ENCODE data around the gene SLIT1.

The SLIT1 gene

DNA sequence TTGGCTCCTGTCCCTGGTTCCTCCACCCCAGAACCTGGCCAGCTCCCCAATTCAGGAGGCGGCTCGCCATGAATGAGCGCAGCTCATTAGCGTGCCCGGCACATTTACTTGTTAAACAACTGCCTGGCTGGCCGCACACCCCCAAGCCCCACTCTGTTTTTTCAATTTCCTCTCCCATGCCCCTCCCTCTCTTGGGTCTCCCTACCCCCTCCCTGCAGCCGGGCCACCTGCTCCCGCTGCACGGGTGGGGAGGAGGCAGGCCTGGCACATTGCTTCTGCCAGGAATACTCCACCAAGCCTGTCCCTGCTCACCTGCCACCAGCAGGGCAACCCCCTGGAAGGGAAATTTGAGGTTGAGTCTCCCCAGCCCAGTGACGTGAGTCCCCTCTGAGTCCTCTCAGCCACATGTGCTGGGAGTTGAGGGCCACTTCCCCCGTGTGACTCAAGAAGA, 2.5 kb upstream of the SLIT1 start:
- DNase-seq (ENCODE audit: low spot score) (no peak), ATAC-seq (ENCODE audit: low read depth) (no peak)
- no peaks in the 10 kb centered on the region for H3K9me3 ChIP-seq (ENCODE audit: severe bottlenecking)
- H3K36me3 ChIP-seq (ENCODE audit: low read depth), result no peaks in the 10 kb centered on the region
- H3K4me3 ChIP-seq (ENCODE audit: severe bottlenecking), result no peak overlapping the region
- no peak overlapping the region for H3K27ac ChIP-seq (ENCODE audit: poor library complexity, severe bottlenecking)
- no peaks in the 10 kb centered on the region for H3K4me1 ChIP-seq (ENCODE audit: insufficient read depth, poor library complexity, severe bottlenecking)
- H3K27me3 ChIP-seq (ENCODE audit: insufficient read depth, poor library complexity, severe bottlenecking), result peaks cover 44% of the 10 kb centered on the region
- TF ChIP-seq, protein P1, sequence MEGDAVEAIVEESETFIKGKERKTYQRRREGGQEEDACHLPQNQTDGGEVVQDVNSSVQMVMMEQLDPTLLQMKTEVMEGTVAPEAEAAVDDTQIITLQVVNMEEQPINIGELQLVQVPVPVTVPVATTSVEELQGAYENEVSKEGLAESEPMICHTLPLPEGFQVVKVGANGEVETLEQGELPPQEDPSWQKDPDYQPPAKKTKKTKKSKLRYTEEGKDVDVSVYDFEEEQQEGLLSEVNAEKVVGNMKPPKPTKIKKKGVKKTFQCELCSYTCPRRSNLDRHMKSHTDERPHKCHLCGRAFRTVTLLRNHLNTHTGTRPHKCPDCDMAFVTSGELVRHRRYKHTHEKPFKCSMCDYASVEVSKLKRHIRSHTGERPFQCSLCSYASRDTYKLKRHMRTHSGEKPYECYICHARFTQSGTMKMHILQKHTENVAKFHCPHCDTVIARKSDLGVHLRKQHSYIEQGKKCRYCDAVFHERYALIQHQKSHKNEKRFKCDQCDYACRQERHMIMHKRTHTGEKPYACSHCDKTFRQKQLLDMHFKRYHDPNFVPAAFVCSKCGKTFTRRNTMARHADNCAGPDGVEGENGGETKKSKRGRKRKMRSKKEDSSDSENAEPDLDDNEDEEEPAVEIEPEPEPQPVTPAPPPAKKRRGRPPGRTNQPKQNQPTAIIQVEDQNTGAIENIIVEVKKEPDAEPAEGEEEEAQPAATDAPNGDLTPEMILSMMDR (IDR thresholded peaks at IDR 0.05; ENCODE audit: poor library complexity, severe bottlenecking), result no peak

DNA sequence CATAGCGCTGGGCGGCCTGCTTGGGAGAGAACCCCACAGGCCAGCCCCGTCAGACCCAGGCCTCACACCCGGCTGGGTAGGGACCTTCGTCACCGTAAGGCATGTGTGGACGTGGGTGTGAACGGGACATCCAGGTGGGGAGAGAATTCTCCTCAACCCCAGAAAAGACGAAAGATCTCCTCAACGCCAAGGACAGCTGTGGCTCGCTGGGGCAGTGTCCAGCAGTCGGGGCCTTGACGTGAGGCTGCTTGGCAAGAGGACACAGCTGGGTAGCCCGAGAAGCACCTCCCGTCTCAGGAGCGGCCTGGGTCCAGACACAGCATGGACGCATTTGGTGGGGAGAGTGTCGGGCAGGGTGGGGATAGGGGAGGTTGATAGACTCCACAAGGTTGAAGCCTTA, 1.2 kb upstream of the SLIT1 start:
- Histone ChIP-seq H3K4me3 (ENCODE audit: severe bottlenecking) (no peak overlapping the region), H3K36me3 (ENCODE audit: low read depth) (no peaks in the 10 kb centered on the region), H3K27me3 (ENCODE audit: insufficient read depth, poor library complexity, severe bottlenecking) (peaks cover 44% of the 10 kb centered on the region), H3K27ac (ENCODE audit: poor library complexity, severe bottlenecking) (no peak overlapping the region), H3K9me3 (ENCODE audit: severe bottlenecking) (no peaks in the 10 kb centered on the region), H3K4me1 (ENCODE audit: insufficient read depth, poor library complexity, severe bottlenecking) (no peaks in the 10 kb centered on the region)
- no peak for DNase-seq (ENCODE audit: low spot score)
- TF ChIP-seq, protein P1 (IDR thresholded peaks at IDR 0.05; ENCODE audit: poor library complexity, severe bottlenecking), result no peak
- no peak for ATAC-seq (ENCODE audit: low read depth)

DNA sequence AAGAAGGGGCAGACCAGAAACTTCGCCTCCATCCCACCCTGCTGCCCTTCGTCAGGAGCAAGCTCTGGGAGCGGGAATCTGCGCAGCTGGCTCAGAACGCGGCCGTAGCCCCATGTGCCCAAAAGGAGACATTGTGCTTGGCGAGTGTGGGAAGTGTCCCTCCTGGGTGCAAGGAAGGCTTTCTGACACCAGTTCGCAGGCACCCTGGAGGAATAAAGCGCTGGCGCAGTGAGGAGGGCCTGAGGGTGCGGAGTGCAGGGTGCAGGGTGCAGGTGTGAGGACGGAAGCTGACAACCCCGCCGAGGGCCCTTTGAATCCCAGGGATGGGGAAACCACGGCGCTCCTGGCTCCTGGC, 811 bp downstream of the SLIT1 start:
- no peak for ATAC-seq (ENCODE audit: low read depth)
- H3K27me3 ChIP-seq (ENCODE audit: insufficient read depth, poor library complexity, severe bottlenecking), result peaks cover 47% of the 10 kb centered on the region
- H3K27ac ChIP-seq (ENCODE audit: poor library complexity, severe bottlenecking), result no peak overlapping the region
- no peak overlapping the region for H3K4me3 ChIP-seq (ENCODE audit: severe bottlenecking)
- no peak for DNase-seq (ENCODE audit: low spot score)
- TF ChIP-seq, protein P1 (IDR thresholded peaks at IDR 0.05; ENCODE audit: poor library complexity, severe bottlenecking), result no peak
- H3K36me3 ChIP-seq (ENCODE audit: low read depth), result no peaks in the 10 kb centered on the region
- H3K4me1 ChIP-seq (ENCODE audit: insufficient read depth, poor library complexity, severe bottlenecking), result no peaks in the 10 kb centered on the region
- no peaks in the 10 kb centered on the region for H3K9me3 ChIP-seq (ENCODE audit: severe bottlenecking)

DNA sequence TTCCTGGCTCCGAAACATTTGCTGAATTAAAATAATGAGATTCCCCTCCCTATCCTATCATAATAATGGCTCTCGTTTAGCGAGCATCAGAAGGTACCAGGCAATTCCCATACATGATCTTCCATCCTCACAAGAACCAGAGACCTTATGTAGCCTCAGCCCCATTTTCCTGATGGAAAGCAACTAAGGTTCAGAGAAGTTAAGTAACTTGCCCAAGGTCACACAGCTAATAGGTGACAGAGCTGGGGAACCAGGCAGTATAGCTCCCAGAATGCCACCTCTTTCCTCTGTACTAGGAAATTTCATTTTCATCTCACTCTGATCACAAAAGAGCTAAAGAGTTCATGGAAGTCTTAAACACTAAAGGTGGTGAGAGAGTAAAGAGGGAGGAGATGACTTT, 2.4 kb downstream of the SLIT1 start:
- Histone ChIP-seq H3K36me3 (ENCODE audit: low read depth) (no peaks in the 10 kb centered on the region), H3K4me3 (ENCODE audit: severe bottlenecking) (no peak overlapping the region), H3K27ac (ENCODE audit: poor library complexity, severe bottlenecking) (no peak overlapping the region), H3K4me1 (ENCODE audit: insufficient read depth, poor library complexity, severe bottlenecking) (no peaks in the 10 kb centered on the region), H3K27me3 (ENCODE audit: insufficient read depth, poor library complexity, severe bottlenecking) (peaks cover 53% of the 10 kb centered on the region), H3K9me3 (ENCODE audit: severe bottlenecking) (no peaks in the 10 kb centered on the region)
- no peak for ATAC-seq (ENCODE audit: low read depth)
- TF ChIP-seq, protein P1 (IDR thresholded peaks at IDR 0.05; ENCODE audit: poor library complexity, severe bottlenecking), result no peak
- DNase-seq (ENCODE audit: low spot score), result no peak

DNA sequence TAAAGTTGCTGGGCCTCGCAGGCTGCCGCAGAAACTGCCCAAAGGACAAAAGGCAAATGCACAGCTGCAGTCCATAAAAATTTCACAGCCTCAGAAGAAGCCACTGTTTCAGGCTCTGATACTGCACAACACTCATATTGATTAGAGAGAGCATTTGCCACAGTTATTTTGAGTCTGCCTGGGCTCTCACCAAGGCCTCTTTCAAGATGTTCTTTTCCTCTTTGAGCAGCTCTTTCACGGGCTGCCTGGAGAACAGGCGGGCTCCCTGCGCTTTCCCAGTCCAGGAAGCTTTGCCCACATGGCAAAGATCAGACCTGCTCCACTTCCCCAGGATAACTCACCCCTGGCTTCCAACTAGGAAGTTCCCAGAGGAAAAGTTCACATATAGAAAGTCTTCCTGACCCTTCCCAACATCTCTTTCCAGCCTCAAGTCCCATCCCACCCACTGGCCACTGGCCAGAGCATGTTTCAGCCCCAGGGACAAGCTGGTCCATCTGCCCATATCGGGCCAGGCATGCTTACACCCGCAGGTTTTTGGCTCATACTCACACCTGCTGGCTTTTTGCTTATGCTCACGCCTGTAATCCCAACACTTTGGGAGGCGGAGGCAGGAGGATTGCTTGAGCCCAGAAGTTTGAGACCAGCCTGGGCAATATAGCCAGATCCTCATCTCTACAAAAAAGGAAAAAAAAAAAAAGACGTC, 3.3 kb downstream of the SLIT1 start:
- ATAC-seq (ENCODE audit: low read depth) (no peak), DNase-seq (ENCODE audit: low spot score) (no peak)
- Histone ChIP-seq H3K4me3 (ENCODE audit: severe bottlenecking) (no peak overlapping the region), H3K27ac (ENCODE audit: poor library complexity, severe bottlenecking) (no peak overlapping the region), H3K27me3 (ENCODE audit: insufficient read depth, poor library complexity, severe bottlenecking) (peaks cover 46% of the 10 kb centered on the region), H3K4me1 (ENCODE audit: insufficient read depth, poor library complexity, severe bottlenecking) (no peaks in the 10 kb centered on the region), H3K9me3 (ENCODE audit: severe bottlenecking) (no peaks in the 10 kb centered on the region), H3K36me3 (ENCODE audit: low read depth) (no peaks in the 10 kb centered on the region)
- TF ChIP-seq, protein P1 (IDR thresholded peaks at IDR 0.05; ENCODE audit: poor library complexity, severe bottlenecking), result no peak

Data from RWPE2 (cell line).